ENCODE data around the gene DOCK1. TPM values are rescaled to one million over a fixed set of nuclear protein-coding genes. Genes with fewer than 3 reads are reported as not detected.

DOCK1 gene
- polyA plus RNA-seq, 1 of the 3 experiments (the other 2 are of a cell fraction), result 15.5 TPM

DNA sequence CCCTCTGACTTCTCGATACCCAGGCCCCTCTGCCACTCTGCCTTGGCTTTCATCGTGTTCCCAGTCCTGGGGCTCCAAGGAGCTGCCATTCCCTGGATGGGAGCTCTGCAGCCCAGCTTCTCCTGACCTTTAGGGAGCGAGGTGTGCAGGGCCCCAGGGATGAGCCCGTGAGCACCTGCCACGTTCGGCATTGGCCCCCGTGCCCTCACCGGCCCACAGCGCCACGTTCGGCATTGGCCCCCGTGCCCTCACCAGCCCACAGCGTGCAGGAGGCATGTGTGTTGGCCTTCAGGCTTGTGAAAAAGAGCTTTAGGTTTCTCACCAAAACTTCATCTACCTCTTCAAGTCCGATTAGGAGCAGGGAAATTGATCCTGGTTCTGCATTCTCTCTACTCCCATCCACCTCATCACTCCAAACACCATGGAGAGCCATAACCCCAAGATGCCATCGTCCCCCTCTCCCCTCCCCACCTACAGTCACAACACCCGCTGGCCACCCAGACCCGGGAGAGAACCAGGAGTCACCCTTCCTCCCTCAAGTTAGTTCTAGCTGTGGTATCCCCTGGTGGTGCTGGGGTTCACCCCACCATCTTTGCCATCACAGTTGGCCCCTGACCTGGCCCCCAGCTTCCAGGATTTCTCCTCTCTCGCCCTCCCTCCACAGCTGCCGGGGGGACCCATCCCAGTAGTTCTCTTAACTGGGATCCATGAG, 524.5 kb downstream of the DOCK1 start:
- no peak for TF ChIP-seq TEAD4 (IDR thresholded peaks at IDR 0.05; ENCODE audit: borderline replicate concordance, insufficient read depth)
- no peak for TF ChIP-seq TCF12 (IDR thresholded peaks at IDR 0.05)
- TF ChIP-seq EZH2phosphoT487 (IDR thresholded peaks at IDR 0.05; ENCODE audit: borderline replicate concordance, low read depth), result no peak
- TF ChIP-seq RAD21 (IDR thresholded peaks at IDR 0.05; ENCODE audit: low read length), result no peak
- no peak for TF ChIP-seq CHD2 (IDR thresholded peaks at IDR 0.05; ENCODE audit: low read length, partially characterized antibody)
- TF ChIP-seq FOXJ3 (CRISPR knock-in tag; IDR thresholded peaks at IDR 0.05), result no peak
- no peak for TF ChIP-seq YY1 (IDR thresholded peaks at IDR 0.05; ENCODE audit: low read depth)
- no peak for TF ChIP-seq MXI1 (IDR thresholded peaks at IDR 0.05; ENCODE audit: low read depth, low read length)
- TF ChIP-seq RCOR1 (IDR thresholded peaks at IDR 0.05; ENCODE audit: low read length), result no peak
- no peak for TF ChIP-seq POLR2AphosphoS5 (IDR thresholded peaks at IDR 0.05; ENCODE audit: low read depth, low read length)
- TF ChIP-seq SMC3 (IDR thresholded peaks at IDR 0.05; ENCODE audit: low read depth, low read length), result no peak
- no peak for TF ChIP-seq REST (IDR thresholded peaks at IDR 0.05; ENCODE audit: low read depth, low read length)

DNA sequence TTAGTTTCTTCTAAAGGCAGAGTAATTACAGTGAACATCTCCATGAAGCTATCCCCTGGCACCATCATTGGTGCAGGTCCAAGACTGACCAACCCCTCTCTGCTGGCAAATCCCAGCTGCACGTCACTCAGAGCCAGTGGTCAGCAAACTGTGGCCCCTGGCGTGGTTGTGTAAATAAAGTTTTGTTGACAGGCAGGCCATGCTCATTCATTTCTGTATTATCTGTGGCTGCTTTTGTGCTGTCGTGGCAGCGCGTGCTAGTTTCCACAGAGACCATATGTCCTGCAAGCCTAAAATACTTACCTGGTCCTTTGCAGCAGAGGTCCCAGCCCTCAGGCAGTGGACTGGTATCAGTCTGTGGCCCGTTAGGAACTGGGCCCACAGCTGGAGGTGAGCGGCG, 526.3 kb downstream of the DOCK1 start:
- H3K36me3 ChIP-seq (replicated peaks in 1 of 2; ENCODE audit: control insufficient read depth in 1 of 2, insufficient read depth in 2 of 2, low read length in 1 of 2), result peaks cover under 1 to 18% of the 10 kb centered on the region in 2 experiments
- POLR2A ChIA-PET, result no interaction called here
- no peak for TF ChIP-seq NFIC (IDR thresholded peaks at IDR 0.05; ENCODE audit: borderline replicate concordance)
- TF ChIP-seq TCF12 (IDR thresholded peaks at IDR 0.05), result no peak
- TF ChIP-seq TEAD4 (IDR thresholded peaks at IDR 0.05; ENCODE audit: borderline replicate concordance, insufficient read depth), result no peak
- TF ChIP-seq IRF3 (IDR thresholded peaks at IDR 0.05; ENCODE audit: low read depth, low read length), result no peak
- no peak for TF ChIP-seq RFX5 (IDR thresholded peaks at IDR 0.05; ENCODE audit: low read length)
- TF ChIP-seq, protein P1, sequence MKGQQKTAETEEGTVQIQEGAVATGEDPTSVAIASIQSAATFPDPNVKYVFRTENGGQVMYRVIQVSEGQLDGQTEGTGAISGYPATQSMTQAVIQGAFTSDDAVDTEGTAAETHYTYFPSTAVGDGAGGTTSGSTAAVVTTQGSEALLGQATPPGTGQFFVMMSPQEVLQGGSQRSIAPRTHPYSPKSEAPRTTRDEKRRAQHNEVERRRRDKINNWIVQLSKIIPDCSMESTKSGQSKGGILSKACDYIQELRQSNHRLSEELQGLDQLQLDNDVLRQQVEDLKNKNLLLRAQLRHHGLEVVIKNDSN (IDR thresholded peaks at IDR 0.05; ENCODE audit: borderline replicate concordance, low read depth), result no peak
- TF ChIP-seq, protein P2, sequence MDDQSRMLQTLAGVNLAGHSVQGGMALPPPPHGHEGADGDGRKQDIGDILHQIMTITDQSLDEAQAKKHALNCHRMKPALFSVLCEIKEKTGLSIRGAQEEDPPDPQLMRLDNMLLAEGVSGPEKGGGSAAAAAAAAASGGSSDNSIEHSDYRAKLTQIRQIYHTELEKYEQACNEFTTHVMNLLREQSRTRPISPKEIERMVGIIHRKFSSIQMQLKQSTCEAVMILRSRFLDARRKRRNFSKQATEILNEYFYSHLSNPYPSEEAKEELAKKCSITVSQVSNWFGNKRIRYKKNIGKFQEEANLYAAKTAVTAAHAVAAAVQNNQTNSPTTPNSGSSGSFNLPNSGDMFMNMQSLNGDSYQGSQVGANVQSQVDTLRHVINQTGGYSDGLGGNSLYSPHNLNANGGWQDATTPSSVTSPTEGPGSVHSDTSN (IDR thresholded peaks at IDR 0.05), result no peak
- no peaks in the 10 kb centered on the region for H3K9me2 ChIP-seq
- H4K20me1 ChIP-seq (ENCODE audit: insufficient read depth), result no peaks in the 10 kb centered on the region
- H3K9me3 ChIP-seq, result no peaks in the 10 kb centered on the region
- no peaks in the 10 kb centered on the region for H3K4me1 ChIP-seq (ENCODE audit: control insufficient read depth in 1 of 2, insufficient read depth in 2 of 2, low read depth in 1 of 2, low read length in 1 of 2)
- no peak overlapping the region for H3K9ac ChIP-seq
- H3K4me2 ChIP-seq, result no peak overlapping the region
- H3K79me2 ChIP-seq (ENCODE audit: insufficient read depth), result no peaks in the 10 kb centered on the region
- DNase-seq, result no peak
- CTCF ChIA-PET, result no interaction called here
- H3F3A ChIP-seq (replicated peaks; ENCODE audit: insufficient read depth), result no peaks in the 10 kb centered on the region
- no peaks in the 10 kb centered on the region for H3K27me3 ChIP-seq (ENCODE audit: insufficient read depth)
- H2AFZ ChIP-seq (ENCODE audit: low read depth), result no peak overlapping the region
- no peak overlapping the region for H3K27ac ChIP-seq (ENCODE audit: low read depth in 2 of 2, low read length in 1 of 2)
- H3K4me3 ChIP-seq (ENCODE audit: low read depth in 2 of 2, low read length in 1 of 2), result no peak overlapping the region
- 100% methylated on average over 8 of the region's 8 CpGs for WGBS (ENCODE audit: low lambda C conversion rate)

More for the DNA sequence above, 524.5 kb downstream of the DOCK1 start:
- Histone ChIP-seq H4K20me1 (ENCODE audit: insufficient read depth) (no peaks in the 10 kb centered on the region), H3F3A (replicated peaks; ENCODE audit: insufficient read depth) (no peaks in the 10 kb centered on the region), H2AFZ (ENCODE audit: low read depth) (no peak overlapping the region), H3K9me3 (no peaks in the 10 kb centered on the region), H3K9ac (no peak overlapping the region), H3K4me3 (ENCODE audit: low read depth in 2 of 2, low read length in 1 of 2) (no peak overlapping the region), H3K36me3 (replicated peaks in 1 of 2; ENCODE audit: control insufficient read depth in 1 of 2, insufficient read depth in 2 of 2, low read length in 1 of 2) (peaks cover 4 to 26% of the 10 kb centered on the region in 2 experiments), H3K79me2 (ENCODE audit: insufficient read depth) (no peaks in the 10 kb centered on the region), H3K27ac (ENCODE audit: low read depth in 2 of 2, low read length in 1 of 2) (no peak overlapping the region), H3K9me2 (no peaks in the 10 kb centered on the region), H3K27me3 (ENCODE audit: insufficient read depth) (no peaks in the 10 kb centered on the region), H3K4me2 (no peak overlapping the region), H3K4me1 (ENCODE audit: control insufficient read depth in 1 of 2, insufficient read depth in 2 of 2, low read depth in 1 of 2, low read length in 1 of 2) (peaks cover 0 to 6% of the 10 kb centered on the region in 2 experiments; a peak in 2 of 4 replicates)
- DNase-seq, result no peak
- ChIA-PET CTCF (interaction anchor here (0.8 to 1.1 kb wide), 2 partner anchors 10 to 59 kb away, joined by 3 read pairs; no protein-coding TSS in a partner anchor), POLR2A (no interaction called here)
- 93% methylated on average over 19 of the region's 19 CpGs for WGBS (ENCODE audit: low lambda C conversion rate)

All from SK-N-SH (cell line).